ENCODE measurements around the gene IGFBP2.

The IGFBP2 gene, protein sequence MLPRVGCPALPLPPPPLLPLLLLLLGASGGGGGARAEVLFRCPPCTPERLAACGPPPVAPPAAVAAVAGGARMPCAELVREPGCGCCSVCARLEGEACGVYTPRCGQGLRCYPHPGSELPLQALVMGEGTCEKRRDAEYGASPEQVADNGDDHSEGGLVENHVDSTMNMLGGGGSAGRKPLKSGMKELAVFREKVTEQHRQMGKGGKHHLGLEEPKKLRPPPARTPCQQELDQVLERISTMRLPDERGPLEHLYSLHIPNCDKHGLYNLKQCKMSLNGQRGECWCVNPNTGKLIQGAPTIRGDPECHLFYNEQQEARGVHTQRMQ

DNA sequence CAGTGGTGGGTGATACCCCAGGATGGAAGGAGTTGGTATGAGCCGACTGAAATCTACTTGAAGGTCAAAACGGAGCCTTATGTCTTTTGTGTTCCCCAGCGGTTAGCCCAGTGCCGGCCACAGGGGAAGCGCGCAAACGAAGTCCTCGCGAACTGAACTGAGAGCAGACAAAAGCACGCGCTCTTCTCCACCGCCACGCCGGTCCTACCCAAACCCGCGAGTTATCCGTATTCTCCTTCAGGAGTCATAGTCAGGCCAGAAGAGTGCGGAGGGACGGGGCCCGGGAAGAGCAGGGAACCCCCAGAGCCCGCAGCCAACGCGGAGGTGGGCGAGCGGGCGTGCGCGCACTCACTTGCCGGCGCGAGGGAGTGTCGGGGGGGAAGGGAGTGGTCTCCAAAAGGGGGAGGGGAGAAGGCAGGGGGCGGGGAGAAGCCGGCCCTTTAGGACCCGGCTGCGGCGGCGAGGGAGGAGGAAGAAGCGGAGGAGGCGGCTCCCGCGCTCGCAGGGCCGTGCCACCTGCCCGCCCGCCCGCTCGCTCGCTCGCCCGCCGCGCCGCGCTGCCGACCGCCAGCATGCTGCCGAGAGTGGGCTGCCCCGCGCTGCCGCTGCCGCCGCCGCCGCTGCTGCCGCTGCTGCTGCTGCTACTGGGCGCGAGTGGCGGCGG is at the start of gene IGFBP2:
IGFBP2 (plus strand) TSS at position 469 of the 664 bp plus-strand sequence; CDS start at position 573, 104 bp downstream.
- no peak for DNase-seq (ENCODE audit: extremely low read depth, low read depth)
- TF ChIP-seq, protein P1, sequence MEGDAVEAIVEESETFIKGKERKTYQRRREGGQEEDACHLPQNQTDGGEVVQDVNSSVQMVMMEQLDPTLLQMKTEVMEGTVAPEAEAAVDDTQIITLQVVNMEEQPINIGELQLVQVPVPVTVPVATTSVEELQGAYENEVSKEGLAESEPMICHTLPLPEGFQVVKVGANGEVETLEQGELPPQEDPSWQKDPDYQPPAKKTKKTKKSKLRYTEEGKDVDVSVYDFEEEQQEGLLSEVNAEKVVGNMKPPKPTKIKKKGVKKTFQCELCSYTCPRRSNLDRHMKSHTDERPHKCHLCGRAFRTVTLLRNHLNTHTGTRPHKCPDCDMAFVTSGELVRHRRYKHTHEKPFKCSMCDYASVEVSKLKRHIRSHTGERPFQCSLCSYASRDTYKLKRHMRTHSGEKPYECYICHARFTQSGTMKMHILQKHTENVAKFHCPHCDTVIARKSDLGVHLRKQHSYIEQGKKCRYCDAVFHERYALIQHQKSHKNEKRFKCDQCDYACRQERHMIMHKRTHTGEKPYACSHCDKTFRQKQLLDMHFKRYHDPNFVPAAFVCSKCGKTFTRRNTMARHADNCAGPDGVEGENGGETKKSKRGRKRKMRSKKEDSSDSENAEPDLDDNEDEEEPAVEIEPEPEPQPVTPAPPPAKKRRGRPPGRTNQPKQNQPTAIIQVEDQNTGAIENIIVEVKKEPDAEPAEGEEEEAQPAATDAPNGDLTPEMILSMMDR (IDR thresholded peaks at IDR 0.05; ENCODE audit: low read depth, low read length): no peak

DNA sequence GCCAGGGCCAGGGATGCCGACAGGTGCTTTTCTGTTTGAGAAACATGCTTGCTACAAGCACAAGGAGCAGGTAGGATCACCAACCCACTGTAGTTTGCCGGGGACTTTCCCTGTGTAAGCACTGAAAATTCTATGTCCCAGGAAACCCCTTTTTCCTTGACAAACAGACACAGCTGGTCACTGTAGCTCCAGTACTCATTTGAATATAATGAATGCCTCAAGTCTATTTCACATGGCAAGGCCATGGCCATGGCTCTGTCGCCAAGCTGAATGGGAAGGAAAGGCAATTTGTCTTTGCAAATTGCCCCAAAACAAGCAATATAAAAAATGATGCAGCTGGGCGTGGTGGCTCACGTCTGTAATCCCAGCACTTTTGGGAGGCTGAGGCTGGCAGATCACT is 49.6 kb upstream of the IGFBP2 start:
- DNase-seq (ENCODE audit: extremely low read depth, low read depth): no peak
- TF ChIP-seq, protein P1 (IDR thresholded peaks at IDR 0.05; ENCODE audit: low read depth, low read length): no peak

DNA sequence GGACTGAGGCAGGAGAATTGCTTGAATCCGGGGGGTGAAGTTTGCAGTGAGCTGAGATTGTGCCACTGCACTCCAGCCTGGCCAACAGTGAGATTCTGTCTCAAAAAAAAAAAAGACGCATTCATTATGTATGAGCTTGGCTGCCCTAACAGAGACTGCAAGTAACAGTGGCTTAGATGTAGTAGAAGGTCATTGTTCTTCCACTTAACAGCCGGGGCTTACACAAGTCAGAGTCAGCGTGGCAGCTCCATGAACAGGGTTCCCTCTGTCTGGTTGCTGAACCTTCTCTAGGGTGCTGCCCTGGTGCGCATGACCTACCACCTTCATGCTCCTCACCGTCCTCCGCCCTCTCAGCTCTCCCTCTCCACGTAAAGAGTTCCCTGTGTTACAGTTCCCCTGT is 49.1 kb upstream of the IGFBP2 start:
- TF ChIP-seq, protein P1 (IDR thresholded peaks at IDR 0.05; ENCODE audit: low read depth, low read length): no peak
- DNase-seq (ENCODE audit: extremely low read depth, low read depth): no peak

DNA sequence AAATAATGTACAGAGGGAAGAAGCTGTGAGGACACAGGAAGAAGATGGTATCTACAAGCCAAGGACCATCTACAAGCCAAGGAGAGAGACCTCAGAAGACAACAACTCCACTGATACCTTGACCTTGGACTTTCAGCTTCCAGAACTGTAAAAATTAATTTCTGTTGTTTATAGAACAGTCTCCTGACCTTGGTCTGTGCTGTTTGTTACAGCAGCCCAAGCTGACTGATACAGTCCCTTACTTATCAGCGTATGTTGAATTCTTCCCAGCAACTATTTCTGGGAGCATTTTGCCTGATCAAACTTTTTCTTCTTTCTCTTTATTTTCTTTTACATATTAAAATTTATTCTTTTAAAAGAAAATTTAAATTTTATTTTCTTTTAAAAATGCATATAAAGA is 47.8 kb upstream of the IGFBP2 start:
- TF ChIP-seq, protein P1 (IDR thresholded peaks at IDR 0.05; ENCODE audit: low read depth, low read length): no peak
- DNase-seq (ENCODE audit: extremely low read depth, low read depth): no peak

DNA sequence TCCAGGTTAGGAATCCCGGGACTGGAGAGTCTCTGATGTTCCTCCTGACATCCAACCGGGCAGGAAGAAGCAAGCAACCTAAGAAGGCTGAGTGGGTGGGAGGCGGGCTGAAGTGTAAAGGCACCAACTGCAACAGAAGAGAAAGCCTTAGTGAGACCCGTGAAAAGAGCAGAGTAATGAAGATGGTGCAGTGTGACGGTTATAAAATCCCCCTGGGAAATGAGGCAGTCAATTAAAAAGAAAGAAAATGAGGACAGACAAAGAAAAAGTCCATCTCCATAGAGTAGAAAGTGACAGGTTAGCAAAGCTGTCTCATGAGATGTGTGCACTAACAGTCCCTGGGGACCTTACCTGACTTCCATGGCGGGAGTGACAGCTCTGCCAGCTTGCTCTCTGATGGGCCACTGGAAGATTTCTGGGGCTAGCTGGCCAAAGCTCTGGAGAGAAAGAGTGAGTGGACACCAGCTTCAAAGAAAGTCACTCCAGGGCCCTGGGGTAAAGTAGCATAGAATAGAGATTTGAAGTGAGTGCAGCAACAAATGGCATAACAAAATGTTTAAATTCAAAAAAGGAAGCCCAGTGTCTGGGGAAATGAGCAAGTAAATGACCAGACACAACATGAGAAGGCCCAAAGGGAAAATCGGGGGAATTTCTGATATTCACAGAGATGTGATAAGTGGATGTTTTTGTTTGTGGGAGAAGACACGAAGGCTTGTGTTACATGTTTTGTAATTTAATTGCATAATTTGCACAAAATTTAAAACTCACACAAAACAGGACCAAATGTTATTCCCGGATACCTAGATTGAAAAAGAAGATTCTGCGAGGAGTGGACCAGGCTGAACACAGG is 44.1 kb upstream of the IGFBP2 start:
- TF ChIP-seq, protein P1 (IDR thresholded peaks at IDR 0.05; ENCODE audit: low read depth, low read length): no peak
- DNase-seq (ENCODE audit: extremely low read depth, low read depth): no peak

DNA sequence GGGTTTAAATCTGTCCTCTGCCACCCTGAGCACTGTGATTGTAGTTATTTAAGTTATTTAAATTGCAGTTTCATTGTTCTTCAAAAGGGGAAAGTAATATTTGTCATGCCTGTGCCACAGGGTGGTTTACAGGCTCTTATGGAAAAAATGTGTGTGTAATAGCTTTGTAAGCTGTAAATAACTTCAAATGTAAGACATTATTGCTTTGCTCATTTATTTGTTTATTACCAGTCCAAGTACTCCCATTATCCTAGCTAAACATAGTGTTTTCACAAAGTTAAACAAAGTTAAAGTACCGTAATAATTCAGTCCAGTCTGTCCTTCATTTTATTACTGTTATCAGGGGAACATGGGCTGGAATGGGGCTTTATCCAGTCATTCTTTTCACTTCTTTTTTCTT is 43.4 kb upstream of the IGFBP2 start:
- TF ChIP-seq, protein P1 (IDR thresholded peaks at IDR 0.05; ENCODE audit: low read depth, low read length): no peak
- no peak for DNase-seq (ENCODE audit: extremely low read depth, low read depth)
